Activated naive CD8-positive, alpha-beta T cell treated with anti-CD3 and anti-CD28 coated beads, Interleukin-2, amount 50 U/mL, for 24 hours (primary cell): ENCODE data around the gene CCNG2.

Experiments
- ATAC-seq: fragments of 150-1000 bp; cut with Tn5 transposase; one replicate; pipeline ENCODE4 v1.10.0; 2021
- DNase-seq: peaks from one replicate; pipeline ENCODE4 v3.0.0; 2021
- H3K27ac Mint-ChIP-seq: one replicate; pipeline ENCODE4 v1.8.0; 2021; ENCODE audit warnings: mild to moderate bottlenecking, mixed read lengths
- H3K27me3 Mint-ChIP-seq: one replicate; pipeline ENCODE4 v1.8.0; 2021; ENCODE audit warnings: mixed read lengths
- H3K36me3 Mint-ChIP-seq: one replicate; pipeline ENCODE4 v1.8.0; 2021; ENCODE audit warnings: low read depth, mixed read lengths
- H3K4me1 Mint-ChIP-seq: one replicate; pipeline ENCODE4 v1.8.0; 2021; ENCODE audit warnings: mixed read lengths
- H3K4me3 Mint-ChIP-seq: one replicate; pipeline ENCODE4 v1.8.0; 2021; ENCODE audit warnings: mild to moderate bottlenecking, moderate library complexity, mixed read lengths
- H3K9me3 Mint-ChIP-seq: one replicate; pipeline ENCODE4 v1.8.0; 2021; ENCODE audit warnings: mixed read lengths

The CCNG2 gene, protein sequence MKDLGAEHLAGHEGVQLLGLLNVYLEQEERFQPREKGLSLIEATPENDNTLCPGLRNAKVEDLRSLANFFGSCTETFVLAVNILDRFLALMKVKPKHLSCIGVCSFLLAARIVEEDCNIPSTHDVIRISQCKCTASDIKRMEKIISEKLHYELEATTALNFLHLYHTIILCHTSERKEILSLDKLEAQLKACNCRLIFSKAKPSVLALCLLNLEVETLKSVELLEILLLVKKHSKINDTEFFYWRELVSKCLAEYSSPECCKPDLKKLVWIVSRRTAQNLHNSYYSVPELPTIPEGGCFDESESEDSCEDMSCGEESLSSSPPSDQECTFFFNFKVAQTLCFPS

GRCh38 chr4:77156912-77157858, at the start of gene CCNG2:
Gene CCNG2 (plus strand): TSS chr4:77157207. CDS start chr4:77158533, 1,326 bp downstream.
- peak within 1 kb of the TSS; percentile 96 for H3K27ac Mint-ChIP-seq
- DNase-seq (peak; percentile 83), ATAC-seq (peak; percentile 39)
- H3K27me3 Mint-ChIP-seq, result no peaks in the 10 kb centered on the region
- peaks cover 46% of the 10 kb centered on the region for H3K4me1 Mint-ChIP-seq
- peak within 1 kb of the TSS; percentile 92 for H3K4me3 Mint-ChIP-seq
- H3K36me3 Mint-ChIP-seq, result peaks cover 3% of the 10 kb centered on the region
- no peaks in the 10 kb centered on the region for H3K9me3 Mint-ChIP-seq

- no peak for DNase-seq
- no peak overlapping the region for H3K27ac Mint-ChIP-seq
- H3K4me3 Mint-ChIP-seq, result no peak overlapping the region
- H3K36me3 Mint-ChIP-seq, result no peaks in the 10 kb centered on the region
- H3K27me3 Mint-ChIP-seq, result peaks cover 10% of the 10 kb centered on the region
- H3K4me1 Mint-ChIP-seq, result no peaks in the 10 kb centered on the region
- ATAC-seq, result no peak
- no peaks in the 10 kb centered on the region for H3K9me3 Mint-ChIP-seq
Observed at GRCh38 chr4:77110730-77111129, 46.3 kb upstream of the CCNG2 start.

GRCh38 chr4:77113069-77113468, 43.9 kb upstream of the CCNG2 start:
- no peak for DNase-seq
- no peaks in the 10 kb centered on the region for H3K36me3 Mint-ChIP-seq
- peaks cover 3% of the 10 kb centered on the region for H3K27me3 Mint-ChIP-seq
- no peaks in the 10 kb centered on the region for H3K9me3 Mint-ChIP-seq
- no peak for ATAC-seq
- no peaks in the 10 kb centered on the region for H3K4me1 Mint-ChIP-seq
- no peak overlapping the region for H3K27ac Mint-ChIP-seq
- H3K4me3 Mint-ChIP-seq, result no peak overlapping the region

- no peaks in the 10 kb centered on the region for H3K9me3 Mint-ChIP-seq
- ATAC-seq (no peak), DNase-seq (no peak)
- H3K27me3 Mint-ChIP-seq, result no peaks in the 10 kb centered on the region
- H3K4me3 Mint-ChIP-seq, result no peak overlapping the region
- no peaks in the 10 kb centered on the region for H3K4me1 Mint-ChIP-seq
- H3K27ac Mint-ChIP-seq, result no peak overlapping the region
- H3K36me3 Mint-ChIP-seq, result no peaks in the 10 kb centered on the region
Observed at GRCh38 chr4:77117721-77118120, 39.3 kb upstream of the CCNG2 start.

DNA sequence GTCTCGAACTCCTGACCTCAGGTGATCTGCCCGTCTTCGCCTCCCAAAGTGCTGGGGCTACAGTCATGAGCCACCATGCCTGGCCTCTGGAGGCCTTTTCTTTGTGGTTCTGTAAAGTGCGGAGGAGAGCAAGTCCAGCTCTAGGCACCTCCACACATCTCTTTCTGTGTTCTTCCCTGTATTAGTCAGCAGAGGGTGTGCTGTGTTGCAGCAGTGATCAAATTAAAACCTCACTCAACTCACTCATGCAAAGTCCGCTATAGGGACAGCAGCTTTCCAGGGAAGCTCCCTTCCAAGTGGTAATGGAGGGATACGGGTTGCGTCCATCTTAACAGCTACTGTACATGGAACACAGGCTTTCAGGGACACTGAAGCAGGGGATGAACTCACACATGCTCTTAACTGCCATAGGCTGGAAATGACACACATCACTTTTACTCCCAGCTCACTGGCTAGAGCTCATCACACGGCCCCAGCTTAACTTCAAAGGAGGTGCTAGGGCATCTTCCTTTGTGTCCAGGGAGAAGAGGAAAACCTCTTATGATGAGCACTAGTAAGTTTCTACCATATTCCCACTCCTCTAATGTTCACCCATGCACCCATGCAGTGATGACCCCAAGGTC, 36.0 kb upstream of the CCNG2 start:
- Mint-ChIP-seq H3K4me1 (peaks cover 2% of the 10 kb centered on the region), H3K4me3 (no peak overlapping the region)
- no peak for ATAC-seq

GRCh38 chr4:77121736-77122240, 35.2 kb upstream of the CCNG2 start:
- ATAC-seq, result no peak
- Mint-ChIP-seq H3K27me3 (no peaks in the 10 kb centered on the region), H3K9me3 (no peaks in the 10 kb centered on the region), H3K4me3 (no peak overlapping the region), H3K27ac (no peak overlapping the region), H3K4me1 (peaks cover 3% of the 10 kb centered on the region), H3K36me3 (no peaks in the 10 kb centered on the region)
- no peak for DNase-seq

More for the DNA sequence above, 36.0 kb upstream of the CCNG2 start:
- no peak for DNase-seq
- H3K27me3 Mint-ChIP-seq, result no peaks in the 10 kb centered on the region
- no peak overlapping the region for H3K27ac Mint-ChIP-seq
- no peaks in the 10 kb centered on the region for H3K9me3 Mint-ChIP-seq
- H3K36me3 Mint-ChIP-seq, result no peaks in the 10 kb centered on the region

DNA sequence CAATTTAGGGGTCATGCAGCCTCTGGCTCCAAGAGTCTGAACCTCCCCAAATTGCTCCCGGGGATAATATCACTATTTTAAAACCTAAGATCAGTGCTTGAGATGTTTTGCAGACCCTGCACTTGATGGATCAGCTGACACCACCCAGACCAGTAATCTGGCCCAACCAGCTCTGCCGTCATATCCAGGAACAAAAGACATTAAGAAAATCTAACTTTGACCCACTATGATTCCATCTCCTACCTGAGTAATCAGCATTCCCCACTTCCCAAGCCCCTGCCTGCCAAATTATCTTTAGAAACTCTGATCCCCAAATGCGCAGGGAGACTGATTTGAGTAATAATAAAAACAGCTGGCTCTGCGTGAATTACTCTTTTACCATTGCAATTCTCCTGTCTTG, 34.4 kb upstream of the CCNG2 start:
- Mint-ChIP-seq H3K27ac (no peak overlapping the region), H3K36me3 (no peaks in the 10 kb centered on the region), H3K4me3 (no peak overlapping the region), H3K9me3 (no peaks in the 10 kb centered on the region), H3K4me1 (peaks cover 10% of the 10 kb centered on the region), H3K27me3 (no peaks in the 10 kb centered on the region)
- no peak for DNase-seq
- no peak for ATAC-seq

- Mint-ChIP-seq H3K9me3 (no peaks in the 10 kb centered on the region), H3K4me3 (no peak overlapping the region), H3K27me3 (no peaks in the 10 kb centered on the region), H3K27ac (no peak overlapping the region), H3K4me1 (peaks cover 15% of the 10 kb centered on the region), H3K36me3 (no peaks in the 10 kb centered on the region)
- ATAC-seq (no peak), DNase-seq (no peak)
Observed at GRCh38 chr4:77123411-77123810, 33.6 kb upstream of the CCNG2 start.

DNA sequence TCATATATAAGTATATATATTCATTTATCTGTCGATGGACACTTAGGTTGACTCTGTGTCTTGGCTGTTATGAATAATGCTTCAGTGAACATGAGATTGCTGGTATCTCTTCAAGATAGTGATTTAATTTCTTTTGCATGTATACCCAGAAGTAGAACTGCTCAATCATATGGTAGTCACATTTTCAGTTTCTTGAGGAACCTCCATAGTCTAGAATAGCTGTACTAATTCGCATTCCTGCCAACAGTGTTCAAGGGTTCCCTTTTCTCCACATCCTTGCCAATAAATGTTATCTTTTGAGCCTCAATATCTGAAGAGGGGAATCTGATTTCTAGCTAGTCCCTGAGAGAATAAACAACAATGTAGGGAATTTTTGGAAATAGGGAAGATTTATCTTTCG, 32.4 kb upstream of the CCNG2 start:
- H3K4me3 Mint-ChIP-seq, result no peak overlapping the region
- ATAC-seq, result no peak
- no peak overlapping the region for H3K27ac Mint-ChIP-seq
- no peaks in the 10 kb centered on the region for H3K27me3 Mint-ChIP-seq
- no peak for DNase-seq
- no peaks in the 10 kb centered on the region for H3K36me3 Mint-ChIP-seq
- peaks cover 15% of the 10 kb centered on the region for H3K4me1 Mint-ChIP-seq
- H3K9me3 Mint-ChIP-seq, result peaks cover 4% of the 10 kb centered on the region

GRCh38 chr4:77125961-77126360, 31.0 kb upstream of the CCNG2 start:
- peaks cover 5% of the 10 kb centered on the region for H3K9me3 Mint-ChIP-seq
- peaks cover 15% of the 10 kb centered on the region for H3K4me1 Mint-ChIP-seq
- H3K27ac Mint-ChIP-seq, result no peak overlapping the region
- no peak for ATAC-seq
- no peak overlapping the region for H3K4me3 Mint-ChIP-seq
- H3K36me3 Mint-ChIP-seq, result no peaks in the 10 kb centered on the region
- H3K27me3 Mint-ChIP-seq, result no peaks in the 10 kb centered on the region
- no peak for DNase-seq

DNA sequence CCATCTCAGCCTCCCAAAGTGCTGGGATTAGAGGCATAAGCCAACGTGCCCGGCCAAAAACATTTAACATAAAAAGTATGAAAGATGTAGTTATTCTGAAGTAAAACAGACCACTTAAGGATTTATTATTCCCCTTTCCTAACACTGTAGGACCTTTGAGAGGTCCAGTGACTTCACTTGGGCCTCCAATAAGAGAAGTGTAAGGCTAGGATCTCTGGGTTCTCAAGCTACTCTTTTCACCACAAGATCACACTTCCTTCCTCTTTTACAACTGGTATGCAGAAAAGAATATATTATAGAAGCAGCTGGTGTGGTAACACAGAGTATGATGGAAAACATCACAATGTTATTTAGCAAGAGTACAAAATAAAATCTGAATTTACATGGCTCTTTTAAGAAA, 30.2 kb upstream of the CCNG2 start:
- H3K27ac Mint-ChIP-seq, result no peak overlapping the region
- H3K9me3 Mint-ChIP-seq, result peaks cover 5% of the 10 kb centered on the region
- no peaks in the 10 kb centered on the region for H3K36me3 Mint-ChIP-seq
- H3K4me3 Mint-ChIP-seq, result no peak overlapping the region
- no peaks in the 10 kb centered on the region for H3K27me3 Mint-ChIP-seq
- no peak for DNase-seq
- ATAC-seq, result no peak
- H3K4me1 Mint-ChIP-seq, result peaks cover 15% of the 10 kb centered on the region

DNA sequence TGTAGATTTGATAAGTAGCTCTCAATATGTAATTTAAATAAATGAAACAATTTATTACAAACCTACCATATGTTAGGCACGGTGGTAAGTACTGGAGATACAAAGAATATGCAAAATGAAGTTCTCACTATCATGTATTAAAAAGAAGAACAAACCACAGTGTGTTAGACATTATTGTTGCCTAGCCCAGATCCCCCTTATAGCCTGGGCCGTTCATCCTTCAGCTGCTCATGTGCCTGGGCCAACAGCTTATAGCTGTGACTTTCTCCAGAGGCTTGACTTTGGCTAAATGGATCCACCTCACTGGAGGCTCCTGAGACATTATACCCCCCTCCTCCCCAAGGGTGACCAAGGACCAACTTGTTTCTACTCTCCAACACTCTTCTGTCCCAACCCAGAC, 29.8 kb upstream of the CCNG2 start:
- Mint-ChIP-seq H3K27ac (peak overlapping the region; percentile 16), H3K4me1 (peaks cover 15% of the 10 kb centered on the region), H3K4me3 (no peak overlapping the region), H3K9me3 (peaks cover 5% of the 10 kb centered on the region), H3K36me3 (no peaks in the 10 kb centered on the region), H3K27me3 (no peaks in the 10 kb centered on the region)
- ATAC-seq (no peak), DNase-seq (no peak)

- Mint-ChIP-seq H3K4me1 (peaks cover 15% of the 10 kb centered on the region), H3K4me3 (no peak overlapping the region), H3K36me3 (no peaks in the 10 kb centered on the region), H3K27ac (peak overlapping the region; percentile 16), H3K27me3 (no peaks in the 10 kb centered on the region), H3K9me3 (peaks cover 5% of the 10 kb centered on the region)
- no peak for ATAC-seq
- DNase-seq, result no peak
Observed at GRCh38 chr4:77127837-77128621, 29.0 kb upstream of the CCNG2 start.
